Spinal cord (tissue), 4 donors: ENCODE data around the gene DRG1. TPM values are rescaled to one million over a fixed set of nuclear protein-coding genes. Genes with fewer than 3 reads are reported as not detected.

ENCODE experiments used
- polyA plus RNA-seq, 2 donors: library from polyadenylated mRNA; unstranded; fragments of 120-200 nt; gene quantifications; one replicate each; pipeline ENCODE4 v1.2.1, GENCODE V29; 2013; ENCODE audit not compliant: insufficient read length in 2 of 2
- small RNA-seq: library from RNA; depleted of rRNA; stranded (forward); fragments of <200 nt; gene quantifications from one replicate; pipeline ENCODE3, GENCODE V24; 2014; ENCODE audit warnings: low replicate concordance
- total RNA-seq, 2 donors: library from RNA; depleted of rRNA in 1 of 2; stranded (reverse); fragments of 120-200 nt in 1 of 2; fragments of >200 nt in 1 of 2; gene quantifications; one replicate each; pipeline versions ENCODE4 v1.2.3 to v1.2.4, GENCODE V29; 2013 to 2014

DRG1 gene
- total and polyA plus RNA-seq, 4 donors, result 62.6 to 81.5 (median 66.5) TPM

Small RNA genes lying within 50 kb of the gene (small RNA-seq; reads per million reads assigned to genes)
- not detected for gene RNU6-28P
- gene RNU6-338P, result not detected

Other genes starting within 250 kb of the DRG1 start
- gene RNF185, start 239.4 kb upstream of the DRG1 start, total RNA-seq, result 10 to 100 TPM; 29.7 to 41.0 TPM
- gene RNF185, start 239.4 kb upstream of the DRG1 start, polyA plus RNA-seq, result 10 to 100 TPM; 41.1 to 44.1 TPM
- gene LIMK2, start 187.3 kb upstream of the DRG1 start, total RNA-seq, result 10 to 100 TPM; 29.5 to 37.9 TPM
- gene LIMK2, start 187.3 kb upstream of the DRG1 start, polyA plus RNA-seq, result 10 to 100 TPM; 30.0 to 35.7 TPM
- gene PIK3IP1, start 107.1 kb upstream of the DRG1 start, total RNA-seq, result 10 to 100 TPM; 26.1 to 38.9 TPM
- gene PIK3IP1, start 107.1 kb upstream of the DRG1 start, polyA plus RNA-seq, result 10 to 100 TPM; 17.1 to 21.3 TPM
- 10 to 100 TPM; 18.6 to 31.8 TPM for gene PATZ1, start 53.3 kb upstream of the DRG1 start, total RNA-seq
- gene PATZ1, start 53.3 kb upstream of the DRG1 start, polyA plus RNA-seq, result 10 to 100 TPM; 56.9 to 62.5 TPM
- 10 to 100 TPM; 15.1 to 20.6 TPM for gene EIF4ENIF1, start 90.2 kb downstream of the DRG1 start, total RNA-seq
- 10 to 100 TPM; 43.1 to 52.7 TPM for gene EIF4ENIF1, start 90.2 kb downstream of the DRG1 start, polyA plus RNA-seq
- gene SFI1, start 96.9 kb downstream of the DRG1 start, total RNA-seq, result 10 to 100 TPM; 16.7 to 20.9 TPM
- 10 to 100 TPM; 39.7 to 59.6 TPM for gene SFI1, start 96.9 kb downstream of the DRG1 start, polyA plus RNA-seq